ENCODE results near the gene ARL14EP. TPM values are rescaled to one million over a fixed set of nuclear protein-coding genes. Genes with fewer than 3 reads are reported as not detected.

ARL14EP gene
- total RNA-seq, 1 donor from 2014 or later, result 4.2 TPM

- Histone ChIP-seq H3K36me3 (no peaks in the 10 kb centered on the region), H3K4me1 (no peaks in the 10 kb centered on the region), H3K27ac (no peak overlapping the region), H3K9me3 (no peaks in the 10 kb centered on the region), H3K4me3 (no peak overlapping the region), H3K27me3 (no peaks in the 10 kb centered on the region)
- no peak for TF ChIP-seq CTCF (IDR thresholded peaks at IDR 0.05)
- intact Hi-C loops (cut with DNase I), result no loop called here
- no peak for DNase-seq (ENCODE audit: low spot score in 2 of 2)
Observed at GRCh38 chr11:30284836-30285235, 38.1 kb upstream of the ARL14EP start.

GRCh38 chr11:30285416-30286121 lies 37.3 kb upstream of the ARL14EP start:
- no peak for TF ChIP-seq CTCF (IDR thresholded peaks at IDR 0.05)
- H3K27me3 ChIP-seq, result no peaks in the 10 kb centered on the region
- no peaks in the 10 kb centered on the region for H3K36me3 ChIP-seq
- intact Hi-C loops (cut with DNase I), result no loop called here
- H3K27ac ChIP-seq, result no peak overlapping the region
- no peak for DNase-seq (ENCODE audit: low spot score in 2 of 2)
- no peaks in the 10 kb centered on the region for H3K9me3 ChIP-seq
- H3K4me1 ChIP-seq, result no peaks in the 10 kb centered on the region
- H3K4me3 ChIP-seq, result no peak overlapping the region

- H3K36me3 ChIP-seq, result no peaks in the 10 kb centered on the region
- no peaks in the 10 kb centered on the region for H3K27me3 ChIP-seq
- H3K4me3 ChIP-seq, result no peak overlapping the region
- no peaks in the 10 kb centered on the region for H3K4me1 ChIP-seq
- no peaks in the 10 kb centered on the region for H3K9me3 ChIP-seq
- H3K27ac ChIP-seq, result no peak overlapping the region
- intact Hi-C loops (cut with DNase I), result no loop called here
- no peak for DNase-seq (ENCODE audit: low spot score in 2 of 2)
- TF ChIP-seq CTCF (IDR thresholded peaks at IDR 0.05), result no peak
Observed at GRCh38 chr11:30291331-30291730, 31.6 kb upstream of the ARL14EP start.

GRCh38 chr11:30292545-30292944 lies 30.4 kb upstream of the ARL14EP start:
- Histone ChIP-seq H3K27ac (no peak overlapping the region), H3K36me3 (no peaks in the 10 kb centered on the region), H3K4me3 (no peak overlapping the region), H3K4me1 (no peaks in the 10 kb centered on the region), H3K9me3 (no peaks in the 10 kb centered on the region), H3K27me3 (no peaks in the 10 kb centered on the region)
- no peak for TF ChIP-seq CTCF (IDR thresholded peaks at IDR 0.05)
- DNase-seq (ENCODE audit: low spot score in 2 of 2), result no peak
- intact Hi-C loops (cut with DNase I), result no loop called here

- Histone ChIP-seq H3K27ac (no peak overlapping the region), H3K9me3 (no peaks in the 10 kb centered on the region), H3K27me3 (no peaks in the 10 kb centered on the region), H3K4me1 (no peaks in the 10 kb centered on the region), H3K4me3 (no peak overlapping the region), H3K36me3 (no peaks in the 10 kb centered on the region)
- no peak for TF ChIP-seq CTCF (IDR thresholded peaks at IDR 0.05)
- intact Hi-C loops (cut with DNase I), result no loop called here
- DNase-seq (ENCODE audit: low spot score in 2 of 2), result no peak
Observed at GRCh38 chr11:30295178-30295885, 27.6 kb upstream of the ARL14EP start.

All from ascending aorta (tissue), 2 donors.